Measurements from ENCODE around the gene SHB.

SHB gene

DNA sequence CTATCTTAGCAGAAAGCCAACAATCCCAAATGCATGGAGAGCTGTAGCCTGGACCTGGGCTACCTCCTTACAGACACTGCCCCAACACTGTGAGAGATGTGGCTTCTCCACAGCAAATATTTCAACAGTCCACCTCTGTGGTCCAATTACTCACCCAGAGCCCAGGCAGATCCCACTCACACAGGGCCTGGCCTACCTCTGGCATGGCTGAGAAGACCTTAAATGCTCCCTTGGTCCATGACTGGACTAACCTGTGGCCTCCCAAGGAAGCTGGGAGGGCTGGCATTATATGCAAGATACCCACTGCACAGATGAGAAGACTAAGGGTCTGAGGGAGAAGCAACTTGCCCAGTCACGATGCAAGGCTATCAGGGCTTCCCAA is 142.3 kb downstream of the SHB start:
- DNase-seq = peak in 2 of 4 experiments; percentile 30 to 31

DNA sequence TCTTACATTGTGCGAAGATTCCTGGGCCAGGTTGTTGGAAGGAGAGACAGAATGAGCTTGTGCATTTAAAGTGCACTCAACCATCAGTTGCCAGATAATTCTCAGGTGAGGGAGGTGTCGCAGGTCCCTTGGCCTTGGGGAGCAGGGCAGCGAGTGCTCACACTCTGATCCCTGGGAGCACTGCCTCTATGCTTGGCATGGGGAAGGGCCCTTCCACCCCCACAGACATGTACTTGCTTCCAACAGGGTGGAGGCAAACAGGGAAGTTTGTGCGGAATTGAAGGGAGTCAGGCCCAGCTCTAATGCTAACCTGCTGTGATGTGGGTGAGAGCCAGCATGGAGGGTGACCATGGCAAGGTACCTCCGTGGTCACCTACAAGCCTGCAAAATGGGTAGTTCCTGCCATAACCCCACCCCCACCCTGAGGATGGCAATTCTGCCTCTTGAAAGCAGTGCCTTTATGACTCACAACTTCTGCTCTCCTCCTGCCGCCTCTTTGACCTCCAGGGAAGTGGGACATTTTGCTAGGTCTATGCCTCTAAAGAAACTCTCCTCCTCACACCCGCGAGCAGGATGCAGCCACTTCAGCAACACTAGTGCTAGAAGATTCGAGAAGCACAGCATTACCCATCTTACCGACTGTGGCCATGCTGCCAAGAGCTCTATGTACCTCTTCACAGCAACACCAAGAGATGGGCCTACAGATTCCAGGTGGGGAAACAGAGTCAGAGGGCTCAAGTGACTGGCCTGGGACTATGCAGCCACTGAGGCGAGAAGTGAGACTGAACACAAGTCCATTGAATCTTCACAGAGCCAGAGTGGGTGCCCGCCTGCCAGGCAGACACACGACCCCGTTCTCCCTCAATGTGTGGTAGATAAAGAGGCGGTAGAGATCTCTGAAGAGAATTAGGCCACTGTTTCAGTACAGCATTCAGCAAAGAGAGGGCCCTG is 143.0 kb downstream of the SHB start:
- peak; percentile 52 to 75 (median 74) for DNase-seq

DNA sequence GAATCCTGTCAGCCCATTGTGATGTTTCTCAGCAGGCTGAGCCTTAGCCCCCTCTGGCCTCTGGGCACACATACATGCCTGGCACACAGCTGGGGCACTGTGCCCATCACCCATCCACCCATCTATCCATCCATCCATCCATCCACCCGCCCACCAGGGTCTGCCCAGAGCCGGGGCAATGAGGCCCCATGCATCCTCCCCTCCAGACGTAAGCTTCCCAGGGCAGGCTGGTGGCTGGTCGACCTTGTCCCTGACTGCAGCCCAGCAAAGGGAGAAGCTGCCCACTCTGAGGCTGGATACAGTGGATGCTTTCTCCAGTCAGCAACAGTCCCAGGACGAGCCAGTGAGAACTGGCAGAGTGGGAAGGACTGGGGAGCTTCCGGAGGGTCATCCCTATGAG is 144.0 kb downstream of the SHB start:
- no peak for DNase-seq

DNA sequence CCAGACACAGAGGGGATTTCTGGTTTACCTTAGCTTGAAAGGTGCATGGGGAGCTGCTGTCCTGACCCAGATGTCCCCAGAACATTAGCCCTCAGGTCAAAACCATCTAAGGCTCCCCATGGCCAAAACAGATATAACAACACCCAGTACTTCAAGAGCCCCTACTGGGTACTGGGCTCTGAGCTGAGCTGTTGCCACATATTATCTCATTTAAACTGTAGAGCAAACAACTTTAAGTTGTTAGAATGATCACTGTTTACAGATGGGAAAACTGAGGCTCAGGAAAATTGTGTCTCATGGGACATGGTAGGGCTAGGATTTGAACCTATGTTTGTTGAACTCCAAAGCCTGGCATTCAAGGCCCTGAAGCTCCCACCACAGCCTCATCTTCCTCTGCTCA is 144.5 kb downstream of the SHB start:
- DNase-seq = no peak

DNA sequence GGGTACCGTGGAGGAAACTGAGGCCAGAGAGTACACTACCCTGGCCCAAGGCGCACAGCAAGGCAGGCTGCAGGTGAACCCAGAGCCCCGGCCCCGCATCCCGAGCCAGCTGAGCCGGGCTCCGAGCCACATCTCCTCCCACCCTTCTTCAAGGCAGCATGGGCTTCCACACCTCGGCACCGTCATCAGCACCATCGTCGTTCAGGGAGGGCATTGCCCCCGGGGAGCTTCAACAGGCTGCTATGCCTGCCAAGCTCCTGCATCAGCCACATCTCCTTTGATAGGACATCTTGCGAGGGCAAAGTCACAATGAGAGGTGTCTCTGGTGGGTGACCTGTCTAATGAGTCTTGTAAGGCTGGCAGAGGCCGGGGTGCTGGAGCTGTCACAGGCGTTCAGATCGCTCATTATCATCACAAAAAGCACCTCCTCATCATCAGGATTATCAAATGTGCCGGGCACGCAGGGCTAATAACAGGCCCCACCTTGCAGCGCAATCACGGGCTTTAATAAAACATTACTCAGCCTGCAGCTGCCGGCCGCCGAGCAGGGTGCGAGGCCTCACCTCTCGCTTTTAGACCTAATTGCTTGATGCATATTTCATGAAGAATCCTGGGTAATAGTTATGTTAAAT is 145.1 kb downstream of the SHB start:
- no peak for DNase-seq

DNA sequence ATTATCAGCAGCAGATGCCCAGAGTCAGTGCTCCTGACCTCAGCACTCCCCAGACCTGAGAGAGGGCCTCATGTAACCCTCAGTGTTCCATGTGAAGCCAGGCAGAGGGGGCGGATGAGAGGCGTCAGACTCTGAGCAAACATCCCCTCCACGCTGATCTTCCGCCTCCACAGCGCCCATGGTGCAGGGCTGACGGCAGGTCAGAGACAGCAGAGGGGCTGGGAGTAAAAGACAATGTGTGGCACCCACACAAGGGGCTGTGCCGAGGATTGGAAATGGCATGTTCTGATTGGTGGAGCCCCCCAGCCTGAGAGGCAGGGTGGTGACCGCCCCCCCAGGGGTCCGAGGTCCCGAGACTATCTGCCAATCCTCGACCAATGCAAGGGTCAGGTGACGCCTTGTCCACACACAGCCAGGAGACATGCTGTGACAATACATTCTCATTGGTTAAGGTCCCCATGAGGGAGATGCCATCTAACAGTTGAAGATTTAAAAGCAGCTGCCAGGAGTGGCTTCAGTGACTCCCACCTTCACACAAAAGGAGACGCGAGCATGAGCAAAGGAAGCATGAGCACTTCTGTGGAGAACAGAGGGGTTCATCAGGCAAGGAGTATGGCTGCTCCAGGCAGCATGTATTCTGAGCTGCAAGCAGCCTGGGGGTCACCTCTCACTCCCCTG is 145.8 kb downstream of the SHB start:
- peak in 3 of 4 experiments; percentile 36 to 61 (median 45) for DNase-seq

DNA sequence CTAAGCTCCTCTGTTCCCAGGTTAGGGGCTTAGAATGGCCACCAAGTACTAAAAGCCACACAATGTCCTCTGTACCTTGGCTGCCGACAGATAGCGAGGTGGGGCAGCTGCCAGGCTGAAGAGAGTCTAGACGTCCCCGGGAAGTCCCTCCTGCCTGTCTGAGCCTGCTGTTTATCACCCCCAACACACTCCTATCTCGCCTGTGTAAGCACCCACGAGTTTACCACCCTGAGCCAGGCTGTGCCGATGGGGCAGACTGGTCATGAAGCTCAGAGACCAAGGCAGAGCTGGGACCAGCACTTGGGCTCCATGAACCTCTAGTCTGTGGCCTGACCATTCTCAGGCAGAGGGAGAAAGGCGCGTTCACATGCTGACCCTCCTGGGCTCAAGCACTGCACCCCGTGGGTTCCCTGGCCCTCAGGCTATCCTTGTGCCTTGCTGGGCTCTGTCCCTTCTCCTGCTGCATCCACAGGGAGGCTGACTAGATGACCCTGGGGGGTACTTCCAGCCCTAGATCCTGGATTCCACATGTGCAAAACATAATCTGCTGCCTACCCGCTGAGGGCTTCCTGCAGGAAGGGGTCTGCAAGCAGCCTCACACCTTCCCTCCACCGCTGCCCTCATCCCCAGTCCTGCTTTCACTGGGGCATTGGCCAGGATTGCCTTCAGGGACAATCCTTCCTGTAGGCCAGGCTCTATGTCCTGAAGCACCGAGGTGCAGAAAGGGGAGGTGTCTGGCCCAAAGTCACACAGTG is 146.5 kb downstream of the SHB start:
- DNase-seq = no peak

DNA sequence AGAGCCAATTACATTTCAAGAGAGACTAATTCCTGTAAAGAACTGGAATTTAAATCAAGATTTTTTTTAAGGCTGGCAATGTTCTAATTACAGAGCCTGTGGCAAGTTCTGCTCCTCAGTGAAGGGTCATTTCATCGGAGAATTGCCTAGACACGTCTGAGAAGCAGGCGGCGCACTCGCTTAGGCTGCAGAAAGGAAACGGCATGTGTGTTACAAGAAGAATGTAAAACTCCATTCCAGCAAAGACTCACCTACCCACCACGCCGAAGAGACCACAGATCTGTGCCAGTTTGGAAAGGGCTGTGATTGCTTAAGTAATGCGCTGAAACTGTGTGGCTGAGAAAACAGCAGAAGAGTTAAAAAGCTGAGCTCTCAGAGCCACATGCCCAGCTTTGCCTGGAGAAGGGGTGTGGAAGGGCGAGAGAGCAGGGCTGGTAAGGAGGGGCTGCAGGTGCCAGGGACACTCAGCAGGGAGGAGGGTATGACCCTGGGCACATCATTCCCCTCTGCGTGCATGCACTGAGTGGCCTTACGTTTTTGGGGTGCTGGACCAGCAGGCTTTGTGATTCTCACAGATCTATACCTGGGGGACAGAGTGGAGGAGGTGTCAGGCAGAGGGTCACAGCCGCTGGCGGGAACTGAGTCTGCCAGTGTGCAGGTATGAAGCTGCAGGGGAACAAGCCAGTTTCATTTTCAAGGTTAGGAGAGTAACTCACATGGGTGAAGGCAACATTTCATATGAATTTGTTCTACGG is 147.3 kb downstream of the SHB start:
- DNase-seq = no peak

DNA sequence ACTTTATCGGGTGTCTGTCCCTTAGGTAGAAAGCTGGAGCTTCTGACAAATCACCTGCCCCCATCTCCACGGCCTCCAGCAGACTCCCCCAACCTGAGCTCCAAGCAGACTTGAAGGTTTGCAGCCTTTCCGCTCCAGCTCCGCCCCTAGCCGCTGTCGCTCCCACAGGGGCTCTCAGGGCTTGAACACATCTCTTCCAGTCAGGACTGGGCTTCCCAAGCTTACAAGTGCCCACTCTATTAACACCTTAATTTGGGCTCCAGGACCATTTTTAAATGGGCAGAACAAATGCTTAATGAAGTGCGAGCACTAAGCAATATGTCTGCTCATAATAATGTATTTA is 147.9 kb downstream of the SHB start:
- DNase-seq = no peak

DNA sequence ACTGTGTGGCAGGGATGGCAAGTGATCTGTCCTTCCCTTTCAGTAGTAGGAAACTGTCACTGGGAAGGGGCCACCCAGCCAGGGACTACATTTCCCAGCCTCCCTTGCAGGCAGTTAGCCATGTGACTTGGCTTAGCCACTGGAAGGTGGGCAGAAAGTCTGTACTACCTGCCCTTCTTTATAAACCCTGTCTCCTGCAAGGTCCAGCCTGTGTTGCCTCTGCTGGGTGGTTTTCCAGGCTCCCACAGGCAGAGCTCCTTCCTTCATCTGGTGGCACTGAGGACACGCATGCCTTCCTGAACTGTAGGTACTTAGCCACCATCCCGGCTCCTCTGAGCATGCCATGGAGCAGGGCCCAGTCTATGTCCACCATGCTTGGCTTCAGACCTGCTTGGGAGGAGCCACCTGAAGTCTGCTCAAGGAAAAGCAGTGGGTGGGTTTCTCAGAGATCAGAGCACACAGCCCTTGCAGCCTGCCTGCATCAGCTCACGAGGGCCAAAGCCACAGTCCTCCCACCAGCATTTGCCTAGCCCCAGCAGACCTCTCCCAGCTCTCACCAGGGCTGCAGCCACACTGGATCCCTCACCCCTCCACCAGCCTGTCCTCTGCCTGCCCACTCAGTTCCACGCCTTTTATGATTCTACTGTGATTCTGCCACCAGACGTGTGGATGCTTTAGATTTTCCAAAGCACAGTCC is 148.4 kb downstream of the SHB start:
- peak in 1 of 4 experiments; percentile 13 for DNase-seq

DNA sequence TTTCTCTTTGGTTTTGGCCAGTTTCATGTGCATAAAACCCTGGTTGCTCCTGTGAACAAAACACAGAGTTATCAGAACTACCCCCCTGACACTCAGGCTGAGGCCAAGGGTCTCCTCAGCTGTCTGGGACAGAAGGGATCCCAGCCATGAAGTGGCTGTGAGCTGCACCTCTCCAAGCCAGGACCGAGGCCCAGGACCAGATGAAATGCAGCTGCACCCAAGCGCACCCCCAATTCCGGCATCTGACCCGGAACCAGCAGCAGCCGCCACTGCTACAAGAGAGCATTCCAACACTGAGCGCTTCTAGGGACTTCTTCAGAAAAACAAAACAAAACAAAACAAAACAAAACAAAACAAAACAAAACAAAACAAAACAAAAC is 149.1 kb downstream of the SHB start:
- DNase-seq = no peak

DNA sequence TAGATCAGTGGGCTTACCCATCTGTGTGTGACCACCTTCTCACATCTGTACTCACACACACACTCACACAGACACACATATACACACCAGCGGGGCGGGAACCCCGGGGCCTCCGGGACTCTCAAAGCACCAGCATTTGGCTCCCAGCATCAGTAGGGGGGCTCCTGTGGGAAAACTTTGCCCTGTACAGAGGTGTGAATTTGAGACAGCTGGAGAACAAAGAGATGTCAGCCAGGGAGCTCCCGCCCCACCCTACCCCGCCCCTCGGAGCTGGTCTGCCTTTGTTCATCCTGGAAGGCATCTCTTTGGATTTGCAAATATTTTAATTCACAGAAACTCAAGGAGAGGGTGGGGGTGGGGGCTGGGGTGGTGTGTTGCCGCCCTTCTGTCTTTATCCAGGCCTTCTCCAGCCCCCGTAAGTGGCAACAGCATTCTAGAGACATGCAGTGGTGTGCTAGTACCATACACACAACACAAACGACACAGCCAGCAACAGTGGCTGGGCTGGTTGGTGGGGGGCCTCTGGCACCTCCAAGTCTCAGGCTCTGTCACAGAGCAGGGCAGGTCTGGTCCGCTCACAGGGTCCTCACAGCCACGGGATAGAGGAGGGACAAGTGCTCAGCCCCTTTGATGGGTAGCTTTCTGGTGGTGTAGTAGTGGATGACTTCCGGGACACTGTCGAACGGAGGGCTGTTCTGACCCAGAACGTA is 149.6 kb downstream of the SHB start:
- DNase-seq = no peak

DNA sequence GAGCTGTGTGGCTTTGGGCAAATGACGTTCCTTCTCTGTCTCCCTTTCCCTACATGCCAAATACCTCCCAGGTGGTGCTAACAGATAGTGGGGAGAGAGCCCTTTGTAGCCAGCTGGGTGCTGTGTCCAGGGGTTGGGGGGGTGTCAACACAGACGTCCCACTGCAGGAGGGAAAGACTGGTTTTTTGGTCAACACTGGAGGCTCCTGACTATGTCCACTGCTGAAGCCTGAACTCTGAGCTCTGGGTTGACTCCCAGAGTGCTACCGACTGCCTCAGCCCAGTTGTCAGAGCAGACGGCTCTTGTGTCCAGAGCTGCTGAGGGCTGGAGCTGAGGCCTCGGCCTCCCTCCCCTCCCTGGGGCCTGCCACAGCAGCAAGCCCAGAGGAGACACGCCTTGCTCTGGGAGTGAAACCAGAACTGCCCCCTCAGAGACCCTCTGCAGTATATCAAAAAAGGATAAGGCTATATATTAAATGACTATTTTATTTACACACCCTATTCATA is 150.3 kb downstream of the SHB start:
- no peak for DNase-seq

DNA sequence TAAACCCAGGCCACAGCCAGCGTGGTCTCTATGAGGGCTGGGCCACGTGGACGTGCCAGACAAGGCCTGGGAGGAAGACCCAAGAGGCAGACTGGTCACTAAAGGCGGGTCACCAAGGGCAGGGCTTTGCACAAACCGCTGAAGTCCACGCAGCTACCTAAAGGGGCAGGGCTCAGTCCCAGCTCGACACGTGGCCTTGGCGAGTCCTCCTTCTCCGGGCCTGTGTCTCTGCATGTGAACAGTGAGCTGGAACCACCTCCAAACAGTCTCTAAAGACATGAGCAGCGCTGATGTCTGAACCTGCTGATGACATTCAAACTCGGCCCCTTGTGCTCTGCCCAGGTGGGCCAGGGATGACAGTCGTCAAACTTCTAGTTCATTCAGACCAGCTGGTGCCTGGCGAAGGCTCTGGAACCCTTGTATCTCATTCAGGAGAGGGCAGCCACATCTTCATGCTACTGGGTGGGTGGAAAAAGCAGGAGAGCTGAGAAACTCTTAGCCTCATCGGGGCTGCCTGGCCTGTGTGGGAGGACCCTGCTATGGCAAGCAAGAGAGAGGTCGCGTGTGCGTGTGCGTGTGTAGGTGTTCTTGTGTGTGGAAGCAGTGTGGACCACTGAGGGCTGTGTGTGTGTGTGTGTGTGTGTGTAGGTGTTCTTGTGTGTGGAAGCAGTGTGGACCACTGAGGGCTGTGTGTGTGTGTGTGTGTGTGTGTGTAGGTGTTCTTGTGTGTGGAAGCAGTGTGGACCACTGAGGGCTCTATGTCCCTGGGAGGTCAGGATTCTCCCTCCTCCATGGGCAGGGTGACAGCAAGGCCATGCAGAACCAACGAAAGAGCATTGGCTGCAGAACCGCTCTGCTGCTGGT is 151.0 kb downstream of the SHB start:
- DNase-seq = no peak

DNA sequence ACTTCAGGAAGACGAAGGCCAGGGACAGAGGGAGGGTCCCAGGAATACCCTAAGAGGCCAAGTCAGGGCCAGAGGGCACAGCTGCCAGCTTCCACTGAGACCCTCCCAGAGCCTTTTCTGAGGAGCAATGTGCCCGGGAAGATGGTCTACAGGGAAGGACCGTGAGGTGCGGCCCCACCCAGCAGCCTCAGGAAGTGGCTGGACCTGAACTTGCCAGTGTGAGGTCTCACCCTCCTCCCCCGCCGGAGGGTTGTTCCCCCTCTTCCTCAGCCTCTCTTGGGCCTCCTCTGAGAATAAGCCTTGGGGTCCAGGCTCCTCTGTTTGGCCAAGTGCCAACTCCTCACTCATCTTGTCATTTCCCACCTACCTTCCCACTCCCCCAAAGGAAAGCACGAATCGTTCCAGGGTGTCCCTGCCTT is 151.7 kb downstream of the SHB start:
- DNase-seq = no peak

DNA sequence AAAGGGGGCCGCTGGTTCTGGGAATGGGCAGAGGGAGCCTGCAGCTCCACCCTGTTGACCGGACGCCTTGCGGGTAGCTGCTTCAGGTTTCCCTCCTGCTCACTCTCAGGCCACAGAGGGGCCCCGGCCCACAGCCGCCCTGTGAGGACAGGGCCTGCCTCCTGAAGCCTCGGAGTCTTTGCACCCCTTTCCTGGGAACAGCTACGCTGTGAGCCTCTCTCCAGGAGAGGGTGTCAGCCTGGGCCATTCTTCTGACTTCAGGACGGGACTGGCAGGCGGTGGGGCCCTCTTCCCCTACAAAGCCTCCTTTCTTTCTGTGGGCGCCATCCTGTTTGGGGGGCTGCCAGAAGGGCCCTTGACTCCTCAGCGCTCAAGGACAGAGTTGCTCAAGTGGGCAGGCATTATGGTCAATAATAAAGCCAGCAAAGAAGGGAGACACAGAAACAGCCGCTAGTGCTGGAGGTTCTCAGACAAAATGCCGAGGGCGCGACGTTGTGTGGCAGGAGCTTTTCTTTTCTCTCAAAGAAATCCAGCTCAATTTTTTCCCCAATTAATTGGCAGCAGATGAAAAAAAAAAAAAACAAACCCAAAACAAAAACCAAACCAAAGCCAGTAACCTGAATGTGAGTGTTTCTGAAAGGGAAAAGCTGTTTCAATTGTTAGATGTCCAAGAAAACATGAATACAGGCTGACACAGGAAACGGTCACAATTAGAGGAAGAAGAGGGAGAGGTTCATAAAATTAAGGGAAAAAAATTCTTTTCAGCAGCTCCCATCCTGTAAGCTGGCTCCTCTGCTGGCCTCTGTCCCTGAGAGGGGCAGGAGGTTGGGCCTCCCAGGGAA is 152.3 kb downstream of the SHB start:
- DNase-seq = no peak

DNA sequence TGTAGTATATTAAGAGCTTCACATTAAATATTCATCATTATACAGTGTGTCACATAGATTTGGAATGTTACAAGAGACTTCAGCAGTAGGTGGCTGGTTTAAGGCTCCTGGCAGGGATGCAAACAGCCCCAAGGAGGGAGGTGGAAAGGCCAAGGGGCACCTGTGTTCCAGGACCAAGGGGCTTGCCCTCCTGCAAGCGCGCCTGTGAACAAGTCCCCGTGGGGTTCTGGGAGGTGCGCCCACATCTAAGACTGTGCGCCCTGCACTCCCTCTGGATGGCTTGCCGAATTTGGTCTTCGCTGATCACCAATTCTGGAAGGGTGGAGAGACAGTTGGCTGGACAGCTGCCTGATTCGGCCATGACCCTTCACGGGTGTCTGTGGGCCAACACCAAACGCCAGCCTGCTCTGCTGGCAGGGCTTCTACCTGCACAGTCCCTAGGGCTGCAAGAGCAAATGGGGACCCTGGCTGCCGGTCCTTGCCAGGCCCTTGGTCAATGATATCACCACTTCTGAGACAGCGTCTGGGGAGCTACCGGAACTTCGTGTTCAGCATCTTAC is 153.0 kb downstream of the SHB start:
- DNase-seq = no peak

DNA sequence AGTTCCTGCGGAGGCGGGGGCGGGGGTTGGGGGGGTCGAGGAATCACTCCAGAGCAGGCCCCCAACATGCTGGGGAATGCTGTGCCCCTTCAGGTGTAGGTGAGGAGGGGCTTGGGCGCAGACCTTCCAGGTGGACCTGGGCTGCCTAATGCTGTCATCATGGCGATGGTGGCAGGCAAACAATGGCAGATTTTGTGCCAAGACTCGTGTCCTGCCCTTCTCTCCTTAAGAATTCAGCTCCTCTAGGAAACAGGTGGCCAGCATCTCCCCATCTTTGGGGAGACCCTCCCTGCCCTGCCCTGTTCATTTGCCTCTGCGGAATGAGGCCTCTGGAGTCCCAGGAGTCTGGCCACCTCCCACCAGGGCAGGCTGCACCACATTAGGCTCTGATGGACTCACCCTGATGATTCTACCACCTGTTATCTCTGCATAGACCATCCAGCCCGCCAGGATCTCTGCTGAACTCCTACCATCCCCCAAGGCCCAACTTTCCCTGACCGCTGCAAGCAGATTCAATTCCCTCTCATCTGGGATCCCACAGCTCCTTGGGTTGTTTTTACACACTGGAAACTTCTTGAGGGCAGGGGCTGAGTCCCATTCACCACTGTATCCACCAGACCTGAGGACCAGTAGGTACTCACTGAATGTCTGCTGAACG is 154.2 kb downstream of the SHB start:
- DNase-seq = no peak
